Measurements from ENCODE around the gene HLCS. TPM values are rescaled to one million over a fixed set of nuclear protein-coding genes. Genes with fewer than 3 reads are reported as not detected.

Gene HLCS
- total RNA-seq, 2 experiments from 2014 or later: 15.5 to 16.8 TPM

DNA sequence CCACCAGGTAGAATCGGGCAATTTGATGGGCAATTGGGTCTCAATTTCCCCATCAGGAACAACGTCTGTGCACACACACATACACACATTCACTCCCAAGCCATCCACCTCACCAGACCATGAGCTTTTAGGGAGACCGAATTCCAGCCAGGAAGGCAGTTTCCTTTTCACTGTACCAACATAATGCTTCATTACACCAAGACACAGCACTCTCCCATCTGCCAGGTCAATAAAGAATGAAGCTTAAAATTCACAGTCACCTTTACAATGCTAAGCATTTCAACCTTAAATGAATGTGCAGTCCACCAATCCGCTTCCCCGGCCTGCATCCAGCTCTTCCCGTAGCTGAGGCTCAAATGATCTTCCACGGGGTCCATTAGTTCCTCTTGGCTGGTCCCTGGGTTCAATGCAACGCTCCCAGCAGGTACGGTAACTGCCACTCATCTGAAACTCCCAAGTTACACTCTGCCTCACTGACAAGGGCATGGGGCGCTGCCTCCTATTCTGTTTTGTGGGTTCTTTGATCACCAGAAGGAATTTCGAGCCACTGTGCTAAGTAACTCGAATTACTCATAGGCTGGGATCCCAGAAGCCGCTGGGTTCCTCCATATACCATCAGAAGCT, 162.5 kb downstream of the HLCS start:
- POLR2A ChIA-PET: interaction anchor here (0.6 kb wide), 2 partner anchors 13 to 1487 kb away, joined by 3 read pairs; no protein-coding TSS in a partner anchor
- Mint-ChIP-seq H3K27ac (no peak overlapping the region), H3K4me1 (ENCODE audit: low read depth) (no peaks in the 10 kb centered on the region), H3K36me3 (ENCODE audit: low read depth) (no peaks in the 10 kb centered on the region), H3K4me3 (no peak overlapping the region), H3K9me3 (ENCODE audit: insufficient read depth) (peaks cover 4% of the 10 kb centered on the region), H3K27me3 (ENCODE audit: low read depth) (no peaks in the 10 kb centered on the region)
- CTCF ChIA-PET: no interaction called here
- ATAC-seq (no peak), DNase-seq (no peak)

DNA sequence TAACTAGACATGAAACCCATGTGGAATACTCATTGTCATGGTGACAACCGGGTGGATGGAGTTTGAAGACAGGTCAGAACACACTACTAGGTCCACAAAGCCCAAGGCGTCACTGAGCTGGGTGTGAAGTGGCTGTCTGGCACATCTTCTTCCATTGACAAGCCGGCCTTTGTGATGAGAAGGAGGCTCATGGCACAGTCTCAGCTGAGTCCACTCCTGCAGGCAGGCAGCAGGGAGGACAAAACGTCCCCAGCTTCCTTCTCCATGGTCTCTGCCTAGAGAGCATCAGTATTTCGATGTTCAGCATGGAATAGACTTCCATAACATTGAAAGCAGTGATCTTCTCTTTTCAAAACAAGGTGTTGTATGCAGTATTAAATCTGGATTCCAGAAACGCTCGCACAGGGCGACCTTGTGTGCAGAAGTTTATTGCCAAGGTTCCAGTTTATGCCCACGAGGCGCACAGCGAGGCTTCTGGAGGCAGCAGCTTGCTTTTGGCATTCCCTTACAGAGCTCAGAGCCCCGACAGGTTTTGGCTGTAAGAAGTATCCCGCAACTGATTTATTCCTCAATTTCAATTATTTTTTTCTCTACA, 163.3 kb downstream of the HLCS start:
- Mint-ChIP-seq H3K9me3 (ENCODE audit: insufficient read depth) (peaks cover 5% of the 10 kb centered on the region), H3K4me1 (ENCODE audit: low read depth) (no peaks in the 10 kb centered on the region), H3K36me3 (ENCODE audit: low read depth) (no peaks in the 10 kb centered on the region), H3K27ac (no peak overlapping the region), H3K4me3 (no peak overlapping the region), H3K27me3 (ENCODE audit: low read depth) (no peaks in the 10 kb centered on the region)
- ChIA-PET CTCF (no interaction called here), POLR2A (no interaction called here)
- ATAC-seq (no peak), DNase-seq (no peak)

DNA sequence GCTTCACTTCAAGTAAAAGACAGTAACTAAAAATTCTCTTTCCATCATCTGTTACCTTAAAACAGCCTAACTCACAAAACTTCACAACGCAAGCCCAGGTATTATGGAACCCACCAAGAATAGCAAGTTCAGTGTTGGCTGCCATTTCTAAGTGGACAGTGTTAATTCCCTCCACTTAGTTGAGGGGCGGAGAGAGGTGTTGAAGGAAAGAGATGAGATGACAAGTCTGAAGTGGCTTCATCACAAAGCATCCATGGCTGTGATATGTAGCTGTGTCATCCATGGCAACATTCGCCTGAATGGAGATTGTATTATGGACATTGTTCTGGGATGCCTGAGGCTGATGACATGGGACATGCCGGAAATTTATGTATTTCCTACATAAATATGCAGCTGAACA, 165.7 kb downstream of the HLCS start:
- H3K4me3 Mint-ChIP-seq: no peak overlapping the region
- H3K4me1 Mint-ChIP-seq (ENCODE audit: low read depth): no peaks in the 10 kb centered on the region
- no peaks in the 10 kb centered on the region for H3K36me3 Mint-ChIP-seq (ENCODE audit: low read depth)
- peaks cover 14% of the 10 kb centered on the region for H3K9me3 Mint-ChIP-seq (ENCODE audit: insufficient read depth)
- H3K27ac Mint-ChIP-seq: no peak overlapping the region
- ATAC-seq: no peak
- ChIA-PET POLR2A (no interaction called here), CTCF (no interaction called here)
- H3K27me3 Mint-ChIP-seq (ENCODE audit: low read depth): no peaks in the 10 kb centered on the region
- DNase-seq: no peak

- ChIA-PET CTCF (no interaction called here), POLR2A (no interaction called here)
- H3K36me3 Mint-ChIP-seq (ENCODE audit: low read depth): no peaks in the 10 kb centered on the region
- H3K27ac Mint-ChIP-seq: no peak overlapping the region
- H3K4me1 Mint-ChIP-seq (ENCODE audit: low read depth): no peaks in the 10 kb centered on the region
- no peaks in the 10 kb centered on the region for H3K27me3 Mint-ChIP-seq (ENCODE audit: low read depth)
- H3K9me3 Mint-ChIP-seq (ENCODE audit: insufficient read depth): peaks cover 14% of the 10 kb centered on the region
- H3K4me3 Mint-ChIP-seq: no peak overlapping the region
- DNase-seq (no peak), ATAC-seq (no peak)
Observed at GRCh38 chr21:36799869-36800268, 166.6 kb downstream of the HLCS start.

DNA sequence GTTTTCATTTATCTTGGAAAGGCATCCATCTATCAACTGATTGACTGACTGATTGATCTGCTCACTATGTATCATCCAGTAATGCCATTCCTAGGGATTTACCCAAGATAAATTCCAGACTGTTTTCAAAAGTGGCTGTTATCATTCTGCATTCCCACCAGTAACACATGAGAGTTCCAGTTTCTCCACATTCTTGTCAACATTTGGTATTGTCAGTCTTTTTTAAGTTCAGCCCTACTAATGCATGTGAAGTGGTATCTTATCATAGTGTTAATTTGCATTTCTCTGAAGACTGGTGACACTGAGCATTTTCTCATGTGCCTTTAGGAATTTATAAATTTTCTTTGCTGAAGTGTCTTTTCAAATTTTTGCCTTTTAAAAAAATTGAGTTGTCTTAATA, 168.0 kb downstream of the HLCS start:
- ATAC-seq: no peak
- ChIA-PET POLR2A (no interaction called here), CTCF (no interaction called here)
- H3K9me3 Mint-ChIP-seq (ENCODE audit: insufficient read depth): peaks cover 14% of the 10 kb centered on the region
- H3K4me3 Mint-ChIP-seq: no peak overlapping the region
- H3K4me1 Mint-ChIP-seq (ENCODE audit: low read depth): no peaks in the 10 kb centered on the region
- no peaks in the 10 kb centered on the region for H3K36me3 Mint-ChIP-seq (ENCODE audit: low read depth)
- DNase-seq: no peak
- H3K27ac Mint-ChIP-seq: no peak overlapping the region
- H3K27me3 Mint-ChIP-seq (ENCODE audit: low read depth): no peaks in the 10 kb centered on the region

- H3K4me1 Mint-ChIP-seq (ENCODE audit: low read depth): no peaks in the 10 kb centered on the region
- no peak overlapping the region for H3K27ac Mint-ChIP-seq
- POLR2A ChIA-PET: no interaction called here
- H3K27me3 Mint-ChIP-seq (ENCODE audit: low read depth): no peaks in the 10 kb centered on the region
- no peak overlapping the region for H3K4me3 Mint-ChIP-seq
- ATAC-seq (no peak), DNase-seq (no peak)
- CTCF ChIA-PET: no interaction called here
- no peaks in the 10 kb centered on the region for H3K36me3 Mint-ChIP-seq (ENCODE audit: low read depth)
- peaks cover 14% of the 10 kb centered on the region for H3K9me3 Mint-ChIP-seq (ENCODE audit: insufficient read depth)
Observed at GRCh38 chr21:36796070-36796469, 170.4 kb downstream of the HLCS start.

- H3K4me3 Mint-ChIP-seq: no peak overlapping the region
- peaks cover 9% of the 10 kb centered on the region for H3K9me3 Mint-ChIP-seq (ENCODE audit: insufficient read depth)
- ATAC-seq (no peak), DNase-seq (no peak)
- CTCF ChIA-PET: no interaction called here
- POLR2A ChIA-PET: no interaction called here
- H3K27me3 Mint-ChIP-seq (ENCODE audit: low read depth): no peaks in the 10 kb centered on the region
- H3K36me3 Mint-ChIP-seq (ENCODE audit: low read depth): no peaks in the 10 kb centered on the region
- H3K4me1 Mint-ChIP-seq (ENCODE audit: low read depth): no peaks in the 10 kb centered on the region
- H3K27ac Mint-ChIP-seq: no peak overlapping the region
Observed at GRCh38 chr21:36792505-36792967, 173.9 kb downstream of the HLCS start.

GRCh38 chr21:36791695-36792470, 174.6 kb downstream of the HLCS start:
- no peaks in the 10 kb centered on the region for H3K36me3 Mint-ChIP-seq (ENCODE audit: low read depth)
- H3K27ac Mint-ChIP-seq: no peak overlapping the region
- H3K4me1 Mint-ChIP-seq (ENCODE audit: low read depth): no peaks in the 10 kb centered on the region
- ATAC-seq (no peak), DNase-seq (no peak)
- H3K27me3 Mint-ChIP-seq (ENCODE audit: low read depth): no peaks in the 10 kb centered on the region
- H3K4me3 Mint-ChIP-seq: no peak overlapping the region
- POLR2A ChIA-PET: no interaction called here
- CTCF ChIA-PET: no interaction called here
- peaks cover 9% of the 10 kb centered on the region for H3K9me3 Mint-ChIP-seq (ENCODE audit: insufficient read depth)

- ChIA-PET CTCF (no interaction called here), POLR2A (interaction anchor here (0.7 kb wide), 1 partner anchor 13 kb away, joined by 3 read pairs; no protein-coding TSS in a partner anchor)
- Mint-ChIP-seq H3K4me1 (ENCODE audit: low read depth) (no peaks in the 10 kb centered on the region), H3K27me3 (ENCODE audit: low read depth) (no peaks in the 10 kb centered on the region), H3K27ac (no peak overlapping the region), H3K4me3 (no peak overlapping the region), H3K9me3 (ENCODE audit: insufficient read depth) (peaks cover 4% of the 10 kb centered on the region), H3K36me3 (ENCODE audit: low read depth) (no peaks in the 10 kb centered on the region)
- DNase-seq (no peak), ATAC-seq (no peak)
Observed at GRCh38 chr21:36791180-36791579, 175.3 kb downstream of the HLCS start.

GRCh38 chr21:36790616-36791015, 175.9 kb downstream of the HLCS start:
- DNase-seq (no peak), ATAC-seq (no peak)
- Mint-ChIP-seq H3K4me3 (no peak overlapping the region), H3K27me3 (ENCODE audit: low read depth) (no peaks in the 10 kb centered on the region), H3K27ac (no peak overlapping the region), H3K4me1 (ENCODE audit: low read depth) (no peaks in the 10 kb centered on the region), H3K9me3 (ENCODE audit: insufficient read depth) (no peaks in the 10 kb centered on the region), H3K36me3 (ENCODE audit: low read depth) (no peaks in the 10 kb centered on the region)
- POLR2A ChIA-PET: interaction anchor here (0.7 kb wide), 1 partner anchor 13 kb away, joined by 3 read pairs; no protein-coding TSS in a partner anchor
- CTCF ChIA-PET: no interaction called here

DNA sequence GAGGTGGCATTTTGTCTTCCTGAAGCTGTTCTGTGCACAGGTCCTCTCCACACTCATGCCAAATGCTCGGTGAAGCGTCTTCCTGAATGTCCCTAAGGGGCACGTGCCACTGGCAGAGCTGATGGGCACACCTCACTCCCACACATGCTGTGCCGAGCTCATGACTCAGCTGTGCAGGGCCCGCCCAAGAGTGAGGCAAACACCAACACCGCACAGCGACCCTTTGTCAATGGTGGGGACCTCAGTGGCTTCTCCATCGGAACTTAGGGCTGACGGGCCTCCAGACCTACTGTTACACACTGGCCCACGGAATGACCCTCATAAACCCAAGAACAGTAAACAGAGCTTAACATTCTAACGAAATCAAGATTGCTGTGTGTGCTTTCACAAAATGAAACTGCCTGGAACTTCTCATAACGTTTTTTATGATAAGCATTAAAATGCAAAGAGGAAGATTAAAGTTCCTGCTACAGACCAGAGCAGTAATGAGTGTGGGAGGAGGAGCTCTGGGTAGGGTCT, 178.3 kb downstream of the HLCS start:
- Mint-ChIP-seq H3K9me3 (ENCODE audit: insufficient read depth) (no peaks in the 10 kb centered on the region), H3K4me3 (no peak overlapping the region), H3K27ac (no peak overlapping the region), H3K36me3 (ENCODE audit: low read depth) (no peaks in the 10 kb centered on the region), H3K4me1 (ENCODE audit: low read depth) (no peaks in the 10 kb centered on the region), H3K27me3 (ENCODE audit: low read depth) (no peaks in the 10 kb centered on the region)
- no peak for ATAC-seq
- ChIA-PET CTCF (no interaction called here), POLR2A (no interaction called here)
- DNase-seq: no peak

- DNase-seq (no peak), ATAC-seq (no peak)
- Mint-ChIP-seq H3K36me3 (ENCODE audit: low read depth) (no peaks in the 10 kb centered on the region), H3K9me3 (ENCODE audit: insufficient read depth) (no peaks in the 10 kb centered on the region), H3K4me3 (no peak overlapping the region), H3K4me1 (ENCODE audit: low read depth) (no peaks in the 10 kb centered on the region), H3K27me3 (ENCODE audit: low read depth) (no peaks in the 10 kb centered on the region), H3K27ac (no peak overlapping the region)
- POLR2A ChIA-PET: no interaction called here
- CTCF ChIA-PET: no interaction called here
Observed at GRCh38 chr21:36786186-36786585, 180.3 kb downstream of the HLCS start.

All from activated CD8-positive, alpha-beta T cell treated with anti-CD3 and anti-CD28 coated beads, Interleukin-2, amount 10 ng/mL, durations not matched to agents 7 days and 5 days (primary cell).